CD4-positive, alpha-beta T cell treated with Interleukin-17A for 1 hour (primary cell): Measurements from ENCODE around the gene YWHAE.
"Not testable (repeated sequence)": the region's sequence is repeated elsewhere in the genome, so short reads cannot be mapped to it uniquely, and the experiment has no call there.

Experiments
- DNase-seq: peaks from one replicate; pipeline ENCODE4 v3.0.0-alpha.2; 2020

The YWHAE gene

DNA sequence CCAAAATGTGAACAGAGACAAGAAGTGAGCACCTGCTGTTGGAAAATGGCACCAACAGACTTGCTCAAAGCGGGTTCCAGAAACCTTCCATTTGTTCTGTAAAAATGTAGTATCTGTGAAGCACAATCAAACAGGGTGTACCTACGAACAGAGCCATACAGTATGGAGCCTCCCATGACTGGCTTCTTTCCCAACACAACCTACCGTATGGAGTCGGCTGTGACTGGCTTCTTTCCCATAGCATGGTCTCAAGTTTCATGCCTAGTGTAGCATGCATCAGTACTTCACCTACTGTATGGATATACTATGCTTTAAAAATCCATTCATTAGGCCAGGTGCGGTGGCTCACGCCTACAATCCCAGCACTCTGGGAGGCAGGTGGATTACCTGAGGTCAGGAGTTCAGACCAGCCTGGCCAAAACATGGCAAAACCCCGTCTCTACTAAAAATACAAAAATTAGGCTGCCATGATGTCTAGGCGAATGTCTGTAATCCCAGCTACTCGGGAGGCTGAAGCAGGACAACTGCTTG is 26.2 kb downstream of the YWHAE start:
- no peak for DNase-seq

DNA sequence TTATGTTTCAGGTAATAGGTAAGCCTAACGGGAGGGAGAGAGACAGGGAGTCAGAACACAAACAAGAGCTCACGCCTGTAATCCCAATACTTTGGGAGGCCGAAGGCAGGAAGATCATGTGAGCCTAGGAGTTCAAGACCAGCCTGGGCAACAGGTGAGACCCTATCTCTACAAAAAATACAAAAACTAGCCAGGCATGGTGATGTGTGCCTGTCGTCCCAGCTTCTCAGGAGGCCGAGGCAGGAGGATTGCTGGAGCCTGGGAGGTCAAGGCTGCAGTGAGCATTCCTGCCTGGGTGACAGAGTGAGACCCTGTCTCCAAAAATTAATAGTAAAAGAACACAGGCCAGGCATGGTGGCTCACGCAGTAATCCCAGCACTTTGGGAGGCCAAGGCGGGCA is 27.4 kb downstream of the YWHAE start:
- no peak for DNase-seq

DNA sequence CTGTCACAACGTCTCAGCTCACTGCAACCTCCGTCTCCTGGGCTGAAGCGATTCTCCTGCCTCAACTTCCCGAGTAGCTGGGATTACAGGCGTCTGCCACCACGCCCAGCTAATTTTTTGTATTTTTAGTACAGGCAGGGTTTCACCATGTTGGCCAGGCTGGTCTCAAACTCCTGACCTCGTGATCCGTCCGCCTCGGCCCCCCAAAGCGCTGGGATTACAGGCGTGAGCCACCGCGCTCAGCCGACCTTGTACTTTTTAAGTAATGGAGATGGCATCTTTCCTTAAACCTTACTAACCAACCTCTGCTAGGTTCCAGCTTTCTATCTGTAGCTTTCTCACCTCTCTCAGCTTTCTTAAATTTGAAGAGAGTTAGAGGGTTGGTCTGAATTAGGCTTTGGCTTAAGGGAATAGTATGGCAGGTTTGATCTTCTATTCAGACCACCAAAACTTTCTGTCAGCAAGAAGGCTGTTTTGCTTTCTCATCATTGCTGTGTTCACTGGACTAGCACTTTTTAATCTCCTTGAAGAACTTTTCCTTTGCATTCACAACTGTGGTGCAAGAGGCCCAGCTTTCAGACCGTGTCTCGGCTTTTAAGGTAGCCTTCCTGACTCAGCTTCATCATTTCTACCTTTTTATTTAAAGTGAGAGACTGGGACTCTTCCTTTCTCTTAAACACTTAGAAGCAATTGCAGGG is 28.0 kb downstream of the YWHAE start:
- no peak for DNase-seq

DNA sequence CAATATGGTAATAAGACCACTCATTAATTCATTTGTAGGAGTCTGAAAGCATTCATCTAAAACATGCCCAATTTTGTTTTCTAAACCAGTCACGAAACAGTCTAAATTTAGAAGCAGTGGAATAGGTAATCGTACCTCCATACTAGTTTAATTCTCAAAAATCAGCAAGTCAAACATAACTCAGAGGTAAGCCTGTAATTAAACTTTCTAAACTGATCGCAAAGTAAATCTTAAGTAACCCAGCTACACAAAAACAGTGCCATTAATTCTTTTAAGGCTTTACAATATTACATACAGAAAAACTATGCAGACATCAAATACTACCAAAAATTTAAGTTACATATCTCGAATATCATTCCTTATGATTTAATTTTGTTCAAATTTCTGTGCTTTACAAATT is 31.4 kb downstream of the YWHAE start:
- no peak for DNase-seq

DNA sequence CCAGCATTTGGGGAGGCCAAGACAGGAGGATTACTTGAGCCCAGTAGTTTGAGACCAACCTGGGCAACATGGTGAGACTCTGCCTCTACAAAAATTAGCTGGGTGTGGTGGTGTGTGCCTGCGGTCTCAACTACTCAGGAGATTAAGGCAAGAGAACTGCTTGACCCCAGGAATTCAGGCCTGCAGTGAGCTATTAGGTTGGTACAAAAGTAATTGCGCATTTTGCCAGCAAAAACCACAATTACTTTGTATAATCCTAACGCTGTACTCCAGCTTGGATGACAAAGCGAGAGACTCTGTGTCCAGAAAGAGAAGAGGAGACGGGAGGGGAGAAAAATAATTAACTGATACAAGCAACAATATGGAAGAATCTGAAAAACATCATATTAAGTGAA is 32.7 kb downstream of the YWHAE start:
- DNase-seq, result no peak

DNA sequence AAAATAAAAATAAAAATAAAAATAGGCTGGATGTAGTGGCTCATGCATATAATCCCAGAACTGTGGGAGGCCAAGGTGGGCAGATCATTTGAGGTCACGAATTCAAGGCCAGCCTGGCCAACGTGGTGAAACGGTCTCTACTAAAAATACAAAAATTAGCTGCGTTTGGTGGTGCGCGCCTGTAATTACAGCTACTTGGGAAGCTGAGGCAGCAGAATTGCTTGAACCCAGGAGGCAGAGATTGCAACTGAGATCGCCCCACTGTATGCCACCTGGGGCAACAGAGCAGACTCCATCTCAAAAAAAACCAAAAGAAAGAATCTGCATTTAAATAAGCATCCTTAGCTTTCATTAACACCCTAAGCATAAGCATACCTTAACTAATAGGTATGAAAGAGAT is 33.8 kb downstream of the YWHAE start:
- DNase-seq, result no peak

DNA sequence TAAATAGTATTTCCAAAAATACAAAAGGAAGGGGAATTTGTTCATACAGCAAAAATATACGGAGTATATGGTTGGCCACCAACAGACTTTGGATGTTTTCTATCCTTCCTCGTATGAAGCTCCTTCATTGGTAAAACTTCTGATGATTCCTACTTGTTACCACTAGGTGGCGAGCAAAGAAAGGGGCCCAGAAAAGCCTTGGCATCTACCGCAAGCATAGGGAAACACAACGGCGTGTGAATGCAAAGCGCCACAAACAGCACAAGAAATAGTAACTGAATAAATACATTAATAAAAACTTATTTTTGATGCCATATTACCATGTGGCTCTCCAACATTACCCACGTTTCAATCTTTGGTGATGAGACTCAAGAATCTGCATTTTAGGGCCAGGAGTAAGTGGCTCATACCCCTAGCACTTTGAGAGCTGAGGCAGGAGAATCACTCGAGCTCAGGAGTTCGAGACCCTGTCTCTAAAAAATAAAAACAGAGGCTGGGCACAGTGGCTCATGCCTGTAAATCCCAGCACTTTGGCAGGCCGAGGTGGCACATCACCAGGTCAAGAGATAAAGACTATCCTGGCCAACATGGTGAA is 34.5 kb downstream of the YWHAE start:
- peak; percentile 87 for DNase-seq

DNA sequence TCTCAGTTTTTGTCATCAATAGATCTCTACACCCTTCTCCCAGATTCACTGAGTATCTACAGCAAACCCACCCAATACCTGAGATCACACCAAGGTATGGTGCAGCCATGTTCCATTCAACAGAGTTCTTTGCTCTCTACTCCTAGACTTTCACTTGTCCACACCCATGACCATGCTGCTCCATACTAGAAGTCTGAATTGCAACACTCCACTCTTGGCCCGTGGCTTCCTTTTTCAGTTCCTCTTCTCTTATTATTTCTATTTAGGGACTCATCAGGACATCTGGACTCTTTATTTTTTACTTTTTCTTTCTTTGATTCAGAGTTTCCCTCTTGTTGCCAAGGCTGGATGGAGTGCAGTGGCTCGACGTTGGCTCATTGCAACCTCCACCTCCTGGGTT is 37.1 kb downstream of the YWHAE start:
- DNase-seq, result no peak

DNA sequence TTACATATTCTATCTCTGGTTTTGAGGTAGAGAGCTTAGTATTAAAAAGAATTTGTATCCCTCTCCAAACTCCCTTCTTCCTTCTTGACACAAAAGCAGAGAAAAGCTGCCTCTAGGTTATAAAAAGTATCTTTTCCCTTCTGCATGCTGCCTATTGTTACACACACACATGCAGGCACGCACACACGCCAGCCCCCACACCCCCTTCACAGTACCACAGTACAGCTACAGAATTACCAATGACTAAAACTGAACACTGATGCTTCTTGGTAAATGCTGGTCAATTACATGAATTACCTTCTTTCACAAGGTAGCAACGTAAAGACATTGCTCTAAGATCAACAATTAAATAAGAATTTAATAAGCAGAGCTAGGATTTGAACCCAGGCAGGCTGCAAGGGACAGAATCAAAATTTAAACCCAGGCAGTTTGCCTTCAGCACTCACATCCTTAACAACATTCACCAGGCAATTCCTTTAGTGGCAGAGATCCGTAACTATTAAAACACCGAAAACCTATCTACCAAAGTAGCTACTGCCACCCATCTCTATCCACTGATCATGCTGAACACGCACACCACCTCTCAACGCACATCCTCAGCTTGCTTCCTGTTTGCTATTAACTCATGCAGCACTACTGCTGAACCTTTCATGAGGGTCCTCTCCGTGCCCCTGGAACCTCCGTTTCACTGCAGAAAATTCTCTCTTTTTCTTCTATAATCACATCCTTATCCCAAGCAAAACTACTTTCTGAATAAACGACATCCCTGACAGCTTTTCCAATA is 37.8 kb downstream of the YWHAE start:
- DNase-seq, result peak; percentile 48

DNA sequence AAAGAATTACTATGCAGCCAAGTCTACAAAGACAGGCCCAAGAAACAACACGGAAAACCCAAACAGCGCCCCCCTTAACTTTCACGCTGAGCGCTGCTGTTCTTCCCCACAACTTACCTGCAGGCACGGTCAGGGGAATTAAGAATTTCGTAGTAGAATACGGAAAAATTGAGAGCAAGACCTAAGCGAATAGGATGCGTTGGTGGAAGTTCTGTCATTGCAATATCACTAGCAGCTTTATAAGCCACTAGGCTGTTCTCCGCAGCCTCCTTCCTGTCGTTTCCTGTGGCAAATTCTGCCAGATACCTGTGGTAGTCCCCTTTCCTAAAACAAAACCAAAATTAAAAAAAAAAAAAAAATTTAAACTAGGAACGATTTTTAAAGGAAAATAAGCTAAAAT is 39.0 kb downstream of the YWHAE start:
- DNase-seq, result peak; percentile 50

DNA sequence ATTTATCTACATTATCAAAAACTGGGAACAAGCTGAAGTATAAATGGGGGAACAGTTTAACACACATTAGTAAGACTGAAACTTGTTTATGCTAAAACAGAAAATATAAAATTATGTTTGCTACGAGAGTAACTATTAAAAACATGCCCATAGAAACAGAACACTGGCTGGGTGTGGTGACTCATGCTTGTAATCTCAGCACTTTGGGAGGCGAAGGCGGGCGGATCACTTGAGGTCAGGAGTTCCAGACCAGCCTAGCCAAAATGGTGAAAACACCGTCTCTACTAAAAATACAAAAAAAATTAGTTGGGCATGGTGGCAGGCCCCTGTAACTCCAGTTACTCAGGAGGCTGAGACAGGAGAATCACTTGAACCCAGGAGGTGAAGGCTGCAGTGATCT is 39.7 kb downstream of the YWHAE start:
- peak; percentile 38 for DNase-seq

DNA sequence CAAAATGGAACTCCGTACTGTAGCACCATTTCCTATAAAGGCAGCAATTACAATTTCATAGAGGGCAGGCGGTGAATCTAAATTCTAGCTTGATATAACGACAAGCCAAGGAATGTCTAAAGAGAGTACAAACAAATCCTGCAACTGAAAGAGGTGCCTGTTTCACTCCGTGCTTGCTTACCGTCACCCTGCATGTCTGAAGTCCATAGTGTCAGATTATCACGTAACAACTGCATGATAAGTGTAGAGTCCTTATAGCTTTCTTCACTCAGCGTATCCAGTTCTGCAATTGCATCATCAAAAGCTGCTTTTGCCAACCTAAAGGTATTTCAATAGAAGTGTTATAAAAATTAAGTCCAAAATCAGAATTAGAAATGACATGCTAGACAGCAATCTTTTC is 46.0 kb downstream of the YWHAE start:
- DNase-seq, result no peak

DNA sequence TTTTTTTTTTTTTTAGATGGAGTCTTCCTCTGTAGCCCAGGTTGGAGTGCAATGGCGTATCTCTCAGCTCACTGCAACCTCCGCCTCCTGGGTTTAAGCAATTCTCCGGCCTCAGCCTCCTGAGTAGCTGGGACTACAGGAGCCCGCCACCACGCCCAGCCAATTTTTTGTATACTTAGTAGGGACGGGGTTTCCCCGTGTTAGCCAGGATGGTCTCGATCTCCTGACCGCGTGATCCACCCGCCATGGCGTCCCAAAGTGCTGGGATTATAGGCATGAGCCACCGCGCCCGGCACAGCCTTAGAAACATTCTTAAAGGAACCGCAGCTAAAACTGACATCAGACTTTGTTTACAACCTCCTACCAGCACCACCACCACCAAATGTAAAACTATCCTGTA is 47.5 kb downstream of the YWHAE start:
- not testable (repeated sequence) for DNase-seq

DNA sequence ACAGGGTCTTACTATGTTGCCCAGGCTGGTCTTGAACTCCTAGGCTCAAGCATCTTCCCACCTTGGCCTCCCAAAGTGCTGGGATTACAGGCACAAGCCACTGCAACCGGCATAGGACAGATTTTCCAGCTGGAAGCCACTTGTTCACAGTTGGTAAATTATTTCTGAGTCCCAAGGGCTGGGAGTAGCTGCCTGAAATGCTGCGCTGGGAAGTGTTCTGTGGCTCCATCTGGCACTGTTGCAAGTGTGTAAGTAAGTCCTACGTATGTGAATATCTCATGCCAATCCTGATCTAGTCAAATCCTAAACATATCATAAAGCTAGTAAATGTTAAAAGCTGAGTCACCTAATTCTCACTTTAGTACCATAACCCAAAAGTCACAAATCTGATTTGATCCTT is 48.1 kb downstream of the YWHAE start:
- no peak for DNase-seq

DNA sequence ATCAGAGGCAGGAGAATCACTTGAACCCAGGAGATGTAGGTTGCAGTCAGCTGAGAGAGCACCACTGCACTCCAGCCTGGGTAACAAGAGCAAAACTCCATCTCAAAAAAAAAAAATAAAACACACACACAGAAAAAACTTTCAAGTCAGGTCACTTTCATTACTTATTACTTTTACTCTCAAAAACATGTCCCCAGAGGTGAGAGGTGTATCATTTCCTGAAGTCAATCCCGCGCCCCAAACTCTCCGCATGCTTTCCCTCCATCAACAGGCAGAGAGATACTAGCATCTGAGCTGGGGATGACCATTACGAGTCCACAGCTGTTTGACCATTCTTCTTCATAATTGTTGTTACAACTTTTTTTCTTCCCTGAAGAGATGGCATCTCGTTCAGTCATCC is 48.7 kb downstream of the YWHAE start:
- no peak for DNase-seq

DNA sequence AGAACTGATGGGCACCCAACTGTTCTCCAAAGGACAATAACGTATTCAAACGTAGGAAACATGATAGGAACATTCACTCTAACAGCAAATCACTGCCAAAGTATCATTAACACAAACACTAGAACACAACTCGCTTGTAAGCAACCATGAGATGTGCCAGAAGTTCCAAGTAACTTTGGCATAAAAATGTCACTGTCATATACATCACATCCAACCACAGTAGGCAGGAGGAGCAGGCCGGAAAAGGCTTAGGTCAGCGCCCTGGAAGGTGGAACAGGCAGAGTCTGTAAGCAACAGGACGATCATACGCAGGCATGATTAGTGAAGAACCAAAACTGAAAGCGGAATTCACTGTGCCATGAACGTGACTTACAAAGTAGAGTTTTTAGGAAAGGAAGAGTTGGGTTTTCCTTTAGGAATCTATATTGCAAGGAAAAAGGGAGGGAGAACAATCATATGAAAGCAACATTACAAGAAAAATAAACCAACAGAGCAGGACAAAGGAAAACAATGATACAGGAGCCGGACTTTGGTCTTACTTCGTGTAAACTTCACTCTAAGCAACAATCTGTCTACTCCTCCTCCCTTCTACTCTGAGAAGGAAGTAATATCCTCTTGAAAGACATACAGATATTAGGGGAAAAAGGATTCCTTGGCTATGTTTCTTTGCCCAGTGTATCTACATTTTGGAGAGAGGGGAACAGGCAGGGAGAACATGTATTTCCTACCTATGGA is 52.3 kb downstream of the YWHAE start:
- DNase-seq, result peak; percentile 32

DNA sequence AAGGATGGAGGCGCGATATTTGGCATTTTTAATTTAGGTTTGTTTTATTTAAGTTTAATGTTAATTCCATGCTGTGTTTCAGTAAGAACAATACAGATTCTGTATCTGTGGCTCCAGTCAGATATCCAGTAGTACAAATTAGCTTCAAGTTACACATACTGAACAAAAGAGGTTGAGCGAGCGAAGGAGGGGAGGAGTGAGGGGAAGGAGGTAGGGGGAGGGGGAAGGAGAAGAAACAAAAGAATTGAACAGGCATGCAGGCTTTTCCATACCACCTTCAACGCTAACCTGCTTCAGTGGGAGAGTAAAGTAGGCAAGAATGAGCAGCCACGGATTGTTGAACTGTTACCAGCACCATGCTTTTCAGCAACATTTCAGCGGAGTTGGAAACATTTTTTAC is 55.5 kb downstream of the YWHAE start:
- DNase-seq, result no peak

DNA sequence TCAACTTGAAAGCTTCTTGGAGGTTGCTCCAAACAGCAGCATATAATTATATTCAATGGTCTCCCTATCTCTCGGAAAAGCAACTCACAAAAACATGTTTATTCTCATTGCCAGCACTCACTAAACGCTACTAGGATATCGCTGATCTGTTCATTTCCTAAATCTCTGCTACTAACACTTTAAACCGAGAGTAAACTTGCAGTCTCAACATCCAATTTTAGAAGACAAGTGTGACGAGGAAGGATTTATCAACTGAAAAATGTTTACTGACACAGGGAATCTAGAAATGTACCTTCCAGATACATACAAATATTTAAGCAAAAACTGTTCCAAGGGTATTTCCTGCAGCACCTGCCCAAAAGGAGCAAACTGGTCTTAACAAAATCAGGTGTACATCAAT is 56.5 kb downstream of the YWHAE start:
- no peak for DNase-seq

DNA sequence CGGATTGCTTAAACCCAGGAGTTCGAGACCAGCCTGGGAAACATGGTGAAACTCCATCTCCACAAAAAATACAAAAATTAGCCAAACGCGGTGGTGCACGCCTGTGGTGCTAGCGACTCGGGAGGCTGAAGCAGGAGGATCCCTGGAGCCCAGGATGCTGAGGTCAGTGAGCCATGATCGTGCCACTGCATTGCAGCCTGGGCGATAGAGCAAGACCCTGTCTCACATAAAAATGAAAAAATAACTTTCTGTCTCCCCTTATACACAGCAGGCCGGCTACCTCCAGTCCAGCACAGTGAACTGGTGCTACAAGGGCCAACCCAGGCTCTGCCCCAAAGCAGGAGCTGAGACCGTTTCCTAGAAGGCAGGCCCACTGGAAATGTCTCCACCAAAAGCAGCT is 59.7 kb downstream of the YWHAE start:
- DNase-seq, result no peak

DNA sequence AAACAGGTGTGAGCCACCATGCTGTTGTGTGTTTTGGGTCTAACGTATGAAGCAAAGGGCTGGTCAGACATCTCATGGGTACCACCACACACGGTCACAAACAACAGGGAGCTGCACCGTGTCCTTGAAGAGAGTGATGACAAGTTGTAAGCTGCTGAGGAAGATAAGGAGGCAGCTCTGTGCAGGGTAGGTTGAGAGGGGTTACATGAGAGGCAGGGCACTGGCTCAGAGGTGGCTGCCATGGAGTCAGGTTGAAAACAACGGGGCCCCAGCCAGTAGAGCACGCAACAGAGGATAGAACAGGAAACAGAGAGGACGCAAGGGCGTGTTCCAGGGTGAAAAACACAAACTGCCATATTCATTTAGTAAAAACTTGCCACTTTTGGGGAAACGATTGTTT is 68.3 kb downstream of the YWHAE start:
- DNase-seq, result no peak

DNA sequence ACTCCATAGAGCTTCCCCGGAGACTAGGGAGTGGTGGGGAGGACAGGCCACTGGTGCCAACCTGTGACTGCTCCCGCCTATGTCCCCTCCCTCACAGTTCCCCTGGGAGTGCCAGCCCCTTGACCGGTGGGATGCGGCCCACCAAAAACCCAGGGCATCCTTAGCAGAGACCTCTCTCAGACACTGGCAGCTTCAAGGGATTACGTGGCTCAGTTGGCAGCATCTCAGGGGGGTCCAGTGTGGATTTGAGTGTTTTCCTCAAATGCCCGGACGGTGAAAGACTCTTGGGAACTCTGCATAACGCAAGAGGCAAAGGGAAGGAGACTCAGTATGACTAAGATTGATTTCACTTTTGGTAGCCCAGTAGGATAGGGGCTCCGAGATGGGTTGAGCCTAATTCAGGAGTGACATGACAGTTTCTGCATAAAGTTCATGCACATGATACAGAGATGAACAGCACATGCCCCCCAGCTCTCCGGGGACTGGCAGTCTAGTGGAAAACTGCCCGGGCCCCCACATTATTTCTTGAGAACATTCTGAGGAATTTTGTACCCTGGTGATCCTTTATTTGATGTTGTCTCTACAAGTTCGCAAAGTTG is 70.2 kb downstream of the YWHAE start:
- DNase-seq, result no peak

DNA sequence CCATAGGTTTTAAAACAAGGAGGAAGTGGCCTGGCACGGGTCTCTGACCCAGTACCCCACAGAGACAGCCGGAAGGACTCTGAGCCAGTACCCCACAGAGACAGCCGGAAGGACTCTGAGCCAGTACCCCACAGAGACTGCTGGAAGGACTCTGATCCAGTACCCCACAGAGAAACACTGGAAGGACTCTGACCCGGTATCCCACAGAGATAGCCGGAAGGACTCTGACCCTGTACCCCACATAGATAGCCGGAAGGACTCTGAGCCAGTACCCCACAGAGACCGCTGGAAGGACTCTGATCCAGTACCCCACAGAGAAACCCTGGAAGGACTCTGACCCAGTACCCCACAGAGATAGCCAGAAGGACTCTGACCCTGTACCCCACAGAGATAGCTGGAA is 71.6 kb downstream of the YWHAE start:
- no peak for DNase-seq

DNA sequence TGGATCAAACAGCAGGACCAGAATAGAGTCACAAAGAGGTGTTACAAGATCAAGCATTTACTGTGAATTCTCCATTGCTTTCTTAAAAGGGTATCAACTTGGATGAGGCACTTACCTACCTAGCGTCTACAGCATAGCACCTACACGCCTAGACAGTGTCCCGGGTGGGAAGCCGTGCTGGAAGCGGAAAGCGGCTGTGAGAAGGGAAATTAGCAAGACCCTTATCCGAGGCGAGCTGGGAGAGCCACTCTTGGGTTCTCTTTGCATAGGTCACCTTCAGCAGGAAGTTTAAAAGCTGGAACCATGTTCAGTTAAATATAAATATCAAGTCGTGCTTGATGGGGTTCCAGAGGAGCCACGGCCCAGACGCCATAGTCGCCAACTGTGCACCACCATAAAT is 74.3 kb downstream of the YWHAE start:
- no peak for DNase-seq
